ENCODE data around the gene USP26. TPM values are rescaled to one million over a fixed set of nuclear protein-coding genes. Genes with fewer than 3 reads are reported as not detected.
"Not testable (repeated sequence)": the region's sequence is repeated elsewhere in the genome, so short reads cannot be mapped to it uniquely, and the experiment has no call there.

Gene USP26
- total and polyA plus RNA-seq, 9 donors = not detected

DNA sequence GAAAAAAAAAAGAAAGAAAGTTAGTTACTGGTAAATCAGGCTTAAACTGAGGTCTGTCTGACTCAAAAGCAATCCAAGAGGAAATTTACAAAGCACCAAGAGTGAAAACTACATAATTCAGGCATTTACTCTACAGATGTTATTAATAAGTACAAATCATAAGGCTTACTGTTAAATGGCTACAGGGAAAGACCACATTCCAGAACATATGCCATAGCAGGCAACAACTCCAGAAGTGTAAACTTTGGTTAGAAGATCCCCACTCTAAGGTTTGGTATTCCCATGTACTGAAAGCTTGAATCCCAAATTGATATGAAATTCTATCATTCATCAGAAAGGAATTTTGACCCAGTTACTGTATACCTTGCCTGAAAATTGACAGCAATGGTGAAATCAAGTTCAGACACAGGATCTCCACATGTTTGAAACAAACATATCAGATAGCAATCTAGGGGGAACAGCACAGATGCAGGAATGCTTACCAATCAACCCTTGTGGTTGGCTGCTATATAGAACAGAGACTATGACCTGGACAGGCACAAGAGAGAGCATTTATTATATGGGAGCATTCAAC lies 6.6 kb downstream of the USP26 start:
- Histone ChIP-seq H3K27ac (no peak overlapping the region), H3K4me3 (no peak overlapping the region), H3K4me1 (ENCODE audit: insufficient read depth) (no peaks in the 10 kb centered on the region), H3K27me3 (no peaks in the 10 kb centered on the region), H3K9me3 (no peaks in the 10 kb centered on the region), H3K36me3 (no peaks in the 10 kb centered on the region)
- intact Hi-C loops (cut with DNase I) = no loop called here
- no peak for DNase-seq
- TF ChIP-seq, protein P1, sequence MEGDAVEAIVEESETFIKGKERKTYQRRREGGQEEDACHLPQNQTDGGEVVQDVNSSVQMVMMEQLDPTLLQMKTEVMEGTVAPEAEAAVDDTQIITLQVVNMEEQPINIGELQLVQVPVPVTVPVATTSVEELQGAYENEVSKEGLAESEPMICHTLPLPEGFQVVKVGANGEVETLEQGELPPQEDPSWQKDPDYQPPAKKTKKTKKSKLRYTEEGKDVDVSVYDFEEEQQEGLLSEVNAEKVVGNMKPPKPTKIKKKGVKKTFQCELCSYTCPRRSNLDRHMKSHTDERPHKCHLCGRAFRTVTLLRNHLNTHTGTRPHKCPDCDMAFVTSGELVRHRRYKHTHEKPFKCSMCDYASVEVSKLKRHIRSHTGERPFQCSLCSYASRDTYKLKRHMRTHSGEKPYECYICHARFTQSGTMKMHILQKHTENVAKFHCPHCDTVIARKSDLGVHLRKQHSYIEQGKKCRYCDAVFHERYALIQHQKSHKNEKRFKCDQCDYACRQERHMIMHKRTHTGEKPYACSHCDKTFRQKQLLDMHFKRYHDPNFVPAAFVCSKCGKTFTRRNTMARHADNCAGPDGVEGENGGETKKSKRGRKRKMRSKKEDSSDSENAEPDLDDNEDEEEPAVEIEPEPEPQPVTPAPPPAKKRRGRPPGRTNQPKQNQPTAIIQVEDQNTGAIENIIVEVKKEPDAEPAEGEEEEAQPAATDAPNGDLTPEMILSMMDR (IDR thresholded peaks at IDR 0.05) = no peak
- TF ChIP-seq EP300 (IDR thresholded peaks at IDR 0.05) (no peak), POLR2A (IDR thresholded peaks at IDR 0.05) (no peak)

DNA sequence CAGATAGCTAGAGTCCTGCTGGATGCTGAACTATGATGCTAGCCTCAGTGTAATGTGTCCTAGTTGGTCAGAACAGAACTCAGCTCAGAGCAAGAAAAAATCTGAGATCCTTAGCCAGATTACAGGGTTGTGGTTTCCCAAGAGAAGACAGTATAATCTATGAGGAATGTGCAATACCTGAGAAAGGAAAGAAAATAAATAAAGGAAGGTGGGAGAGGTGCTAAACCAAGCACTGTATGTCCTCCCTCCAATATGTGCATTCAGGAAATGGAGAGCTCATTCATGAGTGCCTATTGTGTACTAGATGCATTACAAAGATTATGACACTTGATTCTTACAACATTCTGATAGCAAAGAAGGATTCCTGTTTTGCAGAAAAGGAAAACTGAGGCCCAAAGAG lies 7.5 kb downstream of the USP26 start:
- no peaks in the 10 kb centered on the region for H3K4me1 ChIP-seq (ENCODE audit: insufficient read depth)
- H3K4me3 ChIP-seq = no peak overlapping the region
- H3K36me3 ChIP-seq = no peaks in the 10 kb centered on the region
- intact Hi-C loops (cut with DNase I) = no loop called here
- TF ChIP-seq EP300 (IDR thresholded peaks at IDR 0.05) = no peak
- TF ChIP-seq POLR2A (IDR thresholded peaks at IDR 0.05) = no peak
- TF ChIP-seq, protein P1 (IDR thresholded peaks at IDR 0.05) = no peak
- DNase-seq = no peak
- no peak overlapping the region for H3K27ac ChIP-seq
- no peaks in the 10 kb centered on the region for H3K27me3 ChIP-seq
- no peaks in the 10 kb centered on the region for H3K9me3 ChIP-seq

DNA sequence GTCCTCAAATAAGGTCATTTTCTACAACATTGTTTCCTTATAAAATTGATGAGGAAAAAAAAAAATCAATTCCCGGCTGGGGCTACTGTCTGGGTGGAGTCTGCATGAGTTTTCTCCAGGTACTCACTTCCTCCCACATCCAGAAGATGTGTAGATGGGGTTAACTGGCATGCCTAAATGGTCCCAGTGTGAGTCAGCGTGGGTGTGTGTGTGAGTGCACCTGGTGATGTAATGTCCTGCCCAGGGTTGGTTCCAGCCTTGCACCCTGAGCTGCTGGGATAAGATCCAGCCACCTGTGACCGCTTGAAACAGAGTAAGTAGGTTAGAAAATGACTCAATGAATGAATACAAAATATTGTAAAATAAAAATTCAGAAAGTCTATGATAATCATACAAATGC lies 11.1 kb downstream of the USP26 start:
- intact Hi-C loops (cut with DNase I) = no loop called here
- no peaks in the 10 kb centered on the region for H3K4me1 ChIP-seq (ENCODE audit: insufficient read depth)
- no peaks in the 10 kb centered on the region for H3K36me3 ChIP-seq
- no peaks in the 10 kb centered on the region for H3K27me3 ChIP-seq
- peaks cover 0 to 4% of the 10 kb centered on the region in 2 donors for H3K9me3 ChIP-seq
- H3K4me3 ChIP-seq = no peak overlapping the region
- DNase-seq = no peak
- no peak overlapping the region for H3K27ac ChIP-seq
- WGBS, 3 donors = 60 to 62% (median 61%) methylated on average over 3 of the region's 3 CpGs
- no peak for TF ChIP-seq EP300 (IDR thresholded peaks at IDR 0.05)
- TF ChIP-seq POLR2A (IDR thresholded peaks at IDR 0.05) = no peak
- TF ChIP-seq, protein P1 (IDR thresholded peaks at IDR 0.05) = no peak

DNA sequence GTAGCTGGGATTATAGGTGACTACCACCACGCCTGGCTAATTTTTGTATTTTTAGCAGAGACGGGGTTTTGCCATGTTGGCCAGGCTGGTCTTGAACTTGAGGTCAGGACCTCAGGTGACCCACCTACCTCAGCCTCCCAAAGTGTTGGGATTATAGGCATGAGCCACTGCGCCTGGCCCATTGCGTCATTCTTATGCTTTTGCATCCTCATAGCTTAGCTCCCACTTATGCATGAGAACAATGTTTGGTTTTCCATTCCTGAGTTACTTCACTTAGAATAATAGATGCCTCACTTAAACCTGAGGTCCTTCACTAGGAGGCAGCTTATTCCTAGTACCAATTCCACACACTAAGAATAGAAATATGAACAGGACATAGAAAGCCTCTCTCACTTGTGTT lies 11.9 kb downstream of the USP26 start:
- 84 to 97% (median 90%) methylated on average over 4 of the region's 4 CpGs for WGBS, 3 donors
- H3K4me3 ChIP-seq; H3K9me3 ChIP-seq; H3K4me1 ChIP-seq (ENCODE audit: insufficient read depth); H3K27ac ChIP-seq; H3K27me3 ChIP-seq; intact Hi-C loops (cut with DNase I); DNase-seq; H3K36me3 ChIP-seq: not testable (repeated sequence)

DNA sequence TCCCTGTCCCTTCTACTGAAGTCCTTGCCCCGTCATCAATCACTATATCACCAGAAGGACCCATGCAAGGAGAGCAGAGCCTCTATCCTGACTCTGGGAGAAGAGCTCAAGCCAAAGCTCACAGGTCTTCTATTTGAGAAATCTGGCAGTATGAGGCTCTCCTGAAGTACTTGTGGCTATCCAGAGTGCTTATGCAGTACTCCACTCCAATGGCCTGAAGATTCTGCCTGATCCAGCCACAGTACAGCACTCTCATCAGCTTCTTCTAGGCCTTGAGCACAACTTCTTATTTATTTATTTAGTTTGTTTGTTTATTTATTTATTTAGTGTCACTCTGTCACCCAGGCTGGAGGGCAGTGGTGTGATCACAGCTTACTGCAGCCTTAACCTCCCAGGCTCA lies 13.0 kb downstream of the USP26 start:
- WGBS, 3 donors = 64 to 74% (median 72%) methylated on average over 1 of the region's 1 CpG
- TF ChIP-seq, protein P1 (IDR thresholded peaks at IDR 0.05) = no peak
- TF ChIP-seq POLR2A (IDR thresholded peaks at IDR 0.05) = no peak
- TF ChIP-seq EP300 (IDR thresholded peaks at IDR 0.05) = no peak
- no peak for DNase-seq
- H3K4me1 ChIP-seq (ENCODE audit: insufficient read depth) = no peaks in the 10 kb centered on the region
- intact Hi-C loops (cut with DNase I) = no loop called here
- H3K27ac ChIP-seq = no peak overlapping the region
- H3K9me3 ChIP-seq = peaks cover 0 to 4% of the 10 kb centered on the region in 2 donors
- H3K4me3 ChIP-seq = no peak overlapping the region
- H3K27me3 ChIP-seq = no peaks in the 10 kb centered on the region
- no peaks in the 10 kb centered on the region for H3K36me3 ChIP-seq
